Skin of body (tissue), 3 donors: ENCODE data around the gene CLCF1. TPM values are rescaled to one million over a fixed set of nuclear protein-coding genes. Genes with fewer than 3 reads are reported as not detected.
"Not testable (repeated sequence)": the region's sequence is repeated elsewhere in the genome, so short reads cannot be mapped to it uniquely, and the experiment has no call there.

Experiments
- DNase-seq: peaks from one replicate; lab custom pipeline; 2025; lab: John Stamatoyannopoulos, UW
- small RNA-seq: library from RNA; depleted of rRNA; stranded (forward); fragments of <200 nt; gene quantifications from one replicate; pipeline ENCODE3, GENCODE V24; 2014; ENCODE audit warnings: low replicate concordance
- total RNA-seq: library from RNA; depleted of rRNA; stranded (reverse); fragments of >200 nt; gene quantifications from one replicate; pipeline ENCODE4 v1.2.3, GENCODE V29; 2014

Gene CLCF1
- total RNA-seq, 1 donor from 2014 or later: 0.89 TPM

DNA sequence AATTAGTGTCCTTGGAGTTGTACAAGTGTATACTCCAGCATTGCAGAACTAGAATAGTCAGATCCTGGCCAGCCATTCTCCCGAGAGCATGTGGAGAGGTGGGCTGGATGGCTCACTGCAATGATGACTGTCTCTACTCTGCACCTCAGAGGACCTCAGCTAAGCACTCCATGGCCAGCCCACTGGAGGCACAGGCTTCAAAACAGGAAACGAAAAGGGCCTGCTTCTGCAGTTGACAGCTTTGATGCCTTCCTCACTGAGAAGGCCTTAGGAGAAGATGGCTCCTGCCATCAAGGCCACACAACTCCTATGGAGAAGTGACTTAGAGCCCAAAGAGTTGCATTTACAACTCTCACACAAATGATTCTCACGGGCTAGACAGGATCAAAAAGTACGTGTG, 29.1 kb downstream of the CLCF1 start:
- no peak for DNase-seq

DNA sequence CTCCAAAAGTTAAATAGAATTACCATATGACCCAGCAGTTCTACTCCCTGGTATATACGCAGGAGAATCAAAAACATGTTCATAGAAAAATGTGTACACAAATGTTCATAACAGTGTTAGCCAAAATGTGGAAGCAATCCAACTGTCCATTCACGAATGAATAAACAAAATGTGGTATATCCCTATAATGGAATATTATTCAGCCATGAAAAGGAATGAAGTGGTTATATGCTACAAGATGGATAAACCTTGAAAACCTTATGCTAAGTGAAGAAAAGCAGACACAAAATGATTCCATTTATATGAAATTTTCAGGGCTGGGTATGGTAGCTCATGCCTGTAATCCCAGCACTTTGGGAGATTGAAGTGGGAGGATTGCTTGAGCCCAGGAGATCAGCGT, 36.1 kb downstream of the CLCF1 start:
- no peak for DNase-seq

DNA sequence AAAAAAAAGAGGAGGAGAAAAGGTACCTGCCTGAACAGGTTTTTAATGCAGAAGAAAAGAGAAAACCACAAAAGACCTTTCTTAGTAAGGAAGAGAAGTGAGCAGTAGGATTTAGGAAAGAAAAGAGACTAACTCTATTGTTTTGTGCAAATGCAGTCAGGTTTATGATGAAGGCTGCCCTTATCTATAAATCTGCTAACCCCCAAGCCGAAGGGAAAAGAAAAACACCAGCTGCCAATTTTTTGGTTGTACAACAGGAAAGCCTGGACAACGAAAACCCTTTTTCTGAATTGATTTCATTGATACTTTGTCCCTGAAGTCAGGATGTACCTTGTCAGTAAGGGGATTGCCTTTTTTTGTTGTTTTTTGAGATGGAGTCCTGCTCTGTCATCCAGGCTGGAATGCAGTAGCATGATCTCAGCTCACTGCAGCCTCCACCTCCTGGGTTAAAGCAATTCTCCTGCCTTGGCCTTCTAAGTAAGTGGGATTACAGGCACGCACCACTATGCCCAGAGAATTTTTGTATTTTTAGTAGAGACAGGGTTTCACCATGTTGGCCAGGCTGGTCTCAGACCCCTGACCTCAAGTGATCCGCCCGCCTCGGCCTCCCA, 41.2 kb downstream of the CLCF1 start:
- DNase-seq: no peak

DNA sequence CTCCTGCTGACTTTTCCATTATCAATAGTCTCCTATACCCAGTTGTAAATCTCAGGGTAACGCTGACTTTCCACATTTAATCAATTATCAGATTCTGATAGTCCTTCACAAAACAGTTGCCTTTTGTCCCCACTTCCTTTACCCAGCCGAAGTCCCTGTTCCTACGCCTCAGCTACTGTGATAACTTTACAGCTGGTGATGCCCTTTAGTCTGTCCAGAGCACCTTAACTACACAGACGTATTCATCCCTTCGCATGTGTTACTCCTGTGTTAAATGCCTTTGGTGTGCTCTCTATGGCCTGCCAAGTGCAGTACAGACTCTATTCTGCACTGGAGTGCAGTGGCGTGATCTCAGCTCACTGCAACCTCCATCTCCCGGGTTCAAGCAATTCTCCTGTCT, 49.9 kb downstream of the CLCF1 start:
- no peak for DNase-seq

DNA sequence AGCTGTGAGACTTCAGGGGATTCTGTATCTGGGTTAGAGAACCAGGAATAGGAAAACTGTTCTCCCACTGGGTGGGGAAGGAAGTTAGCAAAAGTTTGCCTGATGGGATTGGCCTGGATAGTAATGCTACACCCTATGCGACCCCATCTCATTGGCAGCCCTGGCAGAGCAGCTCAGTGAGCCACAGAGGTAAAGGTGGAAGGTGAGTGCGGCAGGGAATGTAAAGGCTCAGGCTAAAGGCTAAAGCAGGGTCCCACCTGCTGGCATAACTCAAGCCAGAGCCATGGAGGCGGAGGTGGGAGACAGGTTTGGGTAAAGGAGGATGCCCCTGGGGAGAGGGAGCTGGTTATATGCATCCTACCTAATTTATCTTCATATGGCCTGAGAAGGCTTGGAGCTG, 51.3 kb downstream of the CLCF1 start:
- no peak for DNase-seq

DNA sequence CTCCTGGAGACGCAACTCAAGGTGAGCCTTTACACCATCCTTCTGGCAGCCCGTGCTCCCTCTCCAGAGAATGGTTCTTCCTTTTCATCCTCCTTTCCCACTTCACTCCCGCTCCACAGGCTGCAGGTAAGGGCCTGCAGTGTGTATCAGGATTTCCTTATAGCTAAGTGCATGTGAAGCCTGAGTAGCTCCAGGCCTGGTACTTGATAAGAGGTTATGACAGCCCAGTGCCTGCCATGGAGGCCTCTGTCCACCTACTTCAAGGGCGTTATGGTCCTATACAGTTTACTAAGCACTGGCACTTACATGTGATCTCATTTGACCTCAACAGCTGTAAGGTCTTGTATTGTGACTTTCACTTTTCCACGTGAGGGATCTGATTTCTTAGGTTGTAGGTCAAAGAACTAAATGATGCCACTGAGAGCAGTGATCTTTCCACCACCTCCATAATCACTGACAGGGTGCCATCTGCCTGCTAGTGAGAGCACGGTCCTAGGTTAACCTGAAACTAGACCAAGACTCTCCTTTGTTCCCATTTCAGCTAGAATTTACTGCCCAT, 52.0 kb downstream of the CLCF1 start:
- DNase-seq: no peak

DNA sequence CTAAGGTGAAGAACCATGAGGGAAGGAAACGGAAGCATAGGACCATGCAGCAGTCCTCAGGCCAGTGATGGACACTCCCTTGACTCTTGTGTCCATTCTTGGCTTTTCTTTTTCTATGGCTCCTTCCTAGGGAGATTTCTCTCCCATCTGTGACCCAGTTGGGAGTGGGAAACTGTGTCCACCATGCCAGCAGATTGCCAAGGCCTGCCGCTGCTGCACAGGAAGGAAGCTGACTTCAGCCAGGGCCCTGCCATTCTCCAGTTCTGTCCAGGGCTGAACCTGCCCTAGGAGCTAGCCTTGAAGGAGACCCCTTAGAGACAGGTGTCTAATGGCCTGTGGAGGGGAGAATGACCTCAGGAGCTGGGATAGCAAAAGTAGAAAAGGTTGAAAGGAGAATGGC, 52.7 kb downstream of the CLCF1 start:
- no peak for DNase-seq

DNA sequence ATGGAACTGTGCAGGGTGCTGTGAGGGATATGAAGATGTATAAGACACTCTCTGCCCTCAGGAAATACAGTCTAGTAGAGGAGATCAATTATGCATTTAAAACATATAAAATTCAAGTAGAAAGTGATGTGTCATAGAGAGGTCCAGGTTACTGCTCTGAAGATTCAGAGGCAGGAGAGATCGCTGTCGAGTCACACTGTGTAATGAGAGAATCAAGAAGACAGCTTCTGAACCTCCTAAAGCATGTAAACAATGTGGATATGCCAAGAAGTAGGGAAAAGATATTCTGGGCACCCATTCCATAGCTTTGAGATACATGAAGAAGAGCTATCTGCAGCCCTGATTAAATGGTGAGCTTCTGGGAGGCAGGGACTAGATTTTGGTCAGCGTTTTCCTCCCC, 53.4 kb downstream of the CLCF1 start:
- DNase-seq: no peak

DNA sequence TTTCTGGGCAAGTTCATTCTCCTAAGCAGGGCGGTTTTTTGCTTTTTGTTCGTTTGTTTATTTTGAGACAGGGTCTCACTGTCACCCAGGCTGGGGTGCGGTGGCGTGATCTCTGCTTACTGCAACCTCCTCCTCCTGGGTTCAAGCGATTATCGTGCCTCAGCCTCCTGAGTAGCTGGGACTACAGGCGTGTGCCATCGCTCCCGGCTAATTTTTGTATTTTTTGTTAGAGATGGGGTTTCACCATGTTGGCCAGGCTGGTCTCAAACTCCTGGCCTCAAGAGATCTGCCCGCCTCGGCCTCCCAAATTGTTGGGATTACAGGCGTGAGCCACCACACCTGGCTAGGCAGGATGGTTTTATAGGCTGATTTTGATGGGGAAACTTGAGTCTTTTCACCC, 54.5 kb downstream of the CLCF1 start:
- not testable (repeated sequence) for DNase-seq

DNA sequence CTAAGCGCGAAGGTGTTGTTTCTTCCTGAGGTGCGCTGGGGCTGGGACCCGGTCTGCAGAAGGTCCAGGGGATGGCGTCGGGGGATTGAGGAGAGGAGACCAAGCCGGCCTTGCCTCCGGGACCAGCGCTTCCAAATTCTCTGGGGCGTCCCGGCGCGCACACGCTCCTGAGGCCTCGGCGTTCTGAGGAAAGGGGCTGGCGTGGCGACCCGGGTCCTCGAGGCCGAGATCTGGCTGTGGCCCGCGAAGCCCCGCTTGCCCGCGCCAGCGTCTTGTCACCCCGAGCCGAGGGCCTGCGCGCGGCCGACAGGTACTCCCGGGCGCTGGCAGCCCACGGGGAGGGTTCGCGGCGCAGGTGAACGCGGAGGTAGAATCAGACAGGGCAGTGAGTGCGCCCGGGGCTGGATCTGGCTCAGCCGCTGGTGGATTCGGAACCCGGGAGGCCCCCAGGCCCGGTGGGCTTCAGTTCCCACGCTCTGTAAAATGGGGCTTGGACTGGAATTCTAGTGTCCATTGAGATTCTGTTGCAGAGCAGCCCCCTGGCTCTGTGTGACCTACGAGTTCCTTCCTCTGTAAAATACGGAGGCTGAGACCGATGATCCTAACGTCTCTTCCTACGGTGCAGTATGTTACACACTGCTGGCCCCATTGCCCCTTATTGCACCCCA, 55.4 kb downstream of the CLCF1 start:
- no peak for DNase-seq

DNA sequence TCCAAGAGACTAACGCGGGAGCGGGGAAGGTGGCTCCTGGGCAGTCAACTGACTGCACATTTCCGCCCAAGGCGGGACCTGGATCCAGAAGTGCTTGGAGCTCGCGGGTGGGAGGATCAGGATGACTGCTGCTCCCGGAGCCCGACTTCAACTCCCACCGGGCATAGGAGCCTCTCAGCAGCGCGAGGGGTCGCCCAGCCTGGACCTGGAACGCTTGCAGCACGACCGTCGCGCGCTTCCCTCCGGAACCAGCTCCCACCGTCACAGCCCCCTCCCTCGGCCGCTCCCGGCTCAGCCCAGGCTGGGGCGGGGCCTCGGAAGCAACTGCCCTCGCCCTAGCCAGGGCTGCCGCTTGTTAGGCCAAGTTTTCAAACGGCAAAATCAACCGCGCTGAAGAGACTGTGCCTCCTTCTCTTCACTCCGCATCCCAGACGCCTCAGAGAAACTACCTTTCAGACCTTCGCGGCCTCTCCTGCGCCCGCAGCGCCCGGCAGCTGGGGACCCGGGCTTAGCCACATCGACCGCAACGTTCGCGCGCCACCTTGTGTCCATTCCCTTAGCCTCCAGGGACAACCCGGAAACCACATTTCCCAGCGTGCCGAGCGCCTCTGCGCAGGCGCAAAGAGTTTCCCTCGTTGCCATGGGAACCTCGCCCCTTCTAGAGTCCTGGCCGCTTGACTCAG, 56.1 kb downstream of the CLCF1 start:
- peak; percentile 96 for DNase-seq

DNA sequence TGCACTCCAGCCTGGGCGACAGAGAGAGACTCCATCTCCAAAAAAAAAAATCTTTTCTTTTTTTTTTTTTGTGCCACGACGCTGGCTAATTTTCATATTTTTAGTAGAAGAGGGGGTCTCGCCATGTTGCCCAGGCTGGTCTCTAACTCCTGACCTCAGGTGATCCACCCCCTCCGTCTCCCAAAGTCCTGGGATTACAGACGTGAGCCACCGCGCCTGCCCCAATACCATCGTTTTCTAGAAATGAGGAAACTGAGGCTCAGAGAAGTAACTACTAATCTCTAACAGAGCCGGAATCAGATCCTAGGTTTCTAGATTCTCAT, 56.6 kb downstream of the CLCF1 start:
- no peak for DNase-seq

DNA sequence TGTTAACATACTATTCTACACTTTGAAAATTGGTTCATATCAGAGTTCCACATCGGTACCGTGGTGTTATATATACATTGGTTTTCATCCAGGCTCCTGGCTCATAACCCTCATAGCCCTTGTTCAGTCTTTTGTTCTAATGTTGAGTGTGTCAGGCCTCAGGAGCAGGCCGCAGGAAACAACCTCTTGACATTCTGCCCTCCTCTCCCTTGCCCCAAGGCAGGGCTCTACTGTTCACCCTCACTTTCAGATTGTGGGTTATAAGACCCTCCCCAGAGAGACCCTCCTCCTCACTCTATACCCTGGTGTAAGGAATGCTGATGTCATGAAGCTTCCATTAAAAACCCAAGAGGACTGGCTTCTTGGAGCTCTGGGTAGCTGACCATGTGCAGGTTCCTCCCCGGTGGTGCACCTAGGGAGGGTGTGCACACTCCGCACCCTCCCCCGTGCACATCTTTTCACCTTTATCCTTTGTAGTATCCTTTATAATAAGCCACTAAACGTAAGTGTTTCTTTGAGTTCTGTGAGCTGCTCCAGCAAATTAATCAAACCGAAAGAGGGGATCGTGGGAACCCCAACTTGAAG, 58.0 kb downstream of the CLCF1 start:
- DNase-seq: no peak

DNA sequence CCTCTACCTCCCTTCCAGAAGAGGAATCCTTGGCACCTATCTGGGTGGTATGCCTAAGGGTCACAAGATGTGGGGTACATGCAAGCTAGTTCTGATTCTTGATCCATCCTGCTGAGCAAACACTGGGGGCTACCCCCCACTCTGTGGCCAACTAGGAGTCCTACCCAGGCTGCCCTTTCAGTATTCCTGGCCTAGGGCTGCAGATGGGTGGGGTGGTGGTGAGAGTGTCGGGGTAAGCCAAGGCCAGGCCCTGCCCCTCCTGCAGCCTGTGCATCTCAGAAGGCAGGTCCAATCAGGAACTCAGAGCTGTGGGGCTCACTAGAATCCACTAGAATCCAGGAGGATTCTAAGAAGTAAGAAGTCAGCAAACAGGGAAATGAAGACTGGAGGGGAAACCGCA, 59.2 kb downstream of the CLCF1 start:
- DNase-seq: no peak

Small RNAs within 50 kb of the gene (small RNA-seq; reads per million reads assigned to genes)
- not detected for gene RN7SKP239
- not detected for gene RNU6-1238P

Other genes with a start within 250 kb of the CLCF1 start
- gene GRK2, start 107.1 kb downstream of the CLCF1 start, total RNA-seq: 34.5 TPM
- gene ANKRD13D, start 84.3 kb downstream of the CLCF1 start, total RNA-seq: 33.0 TPM
- 13.4 TPM for gene SSH3, start 70.1 kb downstream of the CLCF1 start, total RNA-seq
- 9.5 TPM for gene POLD4, start 20.1 kb downstream of the CLCF1 start, total RNA-seq
- gene RAD9A, start 18.4 kb upstream of the CLCF1 start, total RNA-seq: 9.6 TPM
- 78.3 TPM for gene PPP1CA, start 28.3 kb upstream of the CLCF1 start, total RNA-seq
- 1.2 TPM for gene TBC1D10C, start 30.5 kb upstream of the CLCF1 start, total RNA-seq
- gene CARNS1, start 42.1 kb upstream of the CLCF1 start, total RNA-seq: 3.8 TPM
- gene RPS6KB2, start 54.9 kb upstream of the CLCF1 start, total RNA-seq: 39.8 TPM
- gene PTPRCAP, start 64.1 kb upstream of the CLCF1 start, total RNA-seq: 0.89 TPM
- 30.2 TPM for gene CORO1B, start 69.9 kb upstream of the CLCF1 start, total RNA-seq
- gene GPR152, start 79.1 kb upstream of the CLCF1 start, total RNA-seq: not detected
- gene CABP4, start 81.8 kb upstream of the CLCF1 start, total RNA-seq: 0.49 TPM
- 33.7 TPM for gene TMEM134, start 95.7 kb upstream of the CLCF1 start, total RNA-seq
- gene AIP, start 109.4 kb upstream of the CLCF1 start, total RNA-seq: 42.8 TPM
- 7.5 TPM for gene PITPNM1, start 131.8 kb upstream of the CLCF1 start, total RNA-seq
- gene CDK2AP2, start 134.6 kb upstream of the CLCF1 start, total RNA-seq: 4.5 TPM
- gene CABP2, start 149.8 kb upstream of the CLCF1 start, total RNA-seq: not detected
- 333 TPM for gene GSTP1, start 210.2 kb upstream of the CLCF1 start, total RNA-seq
- gene NDUFV1, start 233.3 kb upstream of the CLCF1 start, total RNA-seq: 121 TPM